ENCODE measurements around the gene DCAF5. TPM values are rescaled to one million over a fixed set of nuclear protein-coding genes. Genes with fewer than 3 reads are reported as not detected.

Gene DCAF5
- total and polyA plus RNA-seq, 12 donors, result 14.1 to 63.1 (median 57.4) TPM

GRCh38 chr14:69047255-69047654, 105.7 kb downstream of the DCAF5 start:
- Histone ChIP-seq H3K9me3 (no peaks in the 10 kb centered on the region), H3K4me1 (peaks cover 54 to 100% (median 96%) of the 10 kb centered on the region in 9 donors), H3K4me3 (no peak overlapping the region), H3K27ac (peak overlapping the region in 9 of 10 donors; percentile 58 to 94 (median 81)), H3K36me3 (no peaks in the 10 kb centered on the region), H3K27me3 (no peaks in the 10 kb centered on the region)
- WGBS, 2 donors, result 92 to 95% methylated on average over 1 of the region's 1 CpG
- no peak for TF ChIP-seq CTCF (IDR thresholded peaks at IDR 0.05)
- ATAC-seq (no peak), DNase-seq (no peak)
- intact Hi-C loops (cut with DNase I), result loop anchor here in 2 of 10 donors (5.0 kb wide), 1 partner anchor 70 kb away; the partner anchor contains the start of gene ACTN1 (in 2 of the 2)

GRCh38 chr14:69046476-69046860, 106.5 kb downstream of the DCAF5 start:
- H3K9me3 ChIP-seq, result no peaks in the 10 kb centered on the region
- no peaks in the 10 kb centered on the region for H3K36me3 ChIP-seq
- no peak overlapping the region for H3K4me3 ChIP-seq
- peaks cover 47 to 100% (median 88%) of the 10 kb centered on the region in 9 donors for H3K4me1 ChIP-seq
- H3K27me3 ChIP-seq, result no peaks in the 10 kb centered on the region
- peak overlapping the region; percentile 60 to 94 (median 82) for H3K27ac ChIP-seq
- no peak for TF ChIP-seq CTCF (IDR thresholded peaks at IDR 0.05)
- ATAC-seq, result peak; percentile 11 to 63 (median 41)
- whole genome bisulfite sequencing, 2 donors, result 23 to 26% methylated on average over 7 of the region's 7 CpGs
- peak; percentile 20 to 84 for DNase-seq
- intact Hi-C loops (cut with DNase I), result loop anchor here in 2 of 10 donors (5.0 kb wide), 1 partner anchor 69 kb away; the partner anchor contains the start of gene ACTN1 (in 2 of the 2)

GRCh38 chr14:69045857-69046475, 107.0 kb downstream of the DCAF5 start:
- Histone ChIP-seq H3K36me3 (no peaks in the 10 kb centered on the region), H3K9me3 (no peaks in the 10 kb centered on the region), H3K27ac (peak overlapping the region; percentile 60 to 94 (median 82)), H3K4me1 (peaks cover 47 to 100% (median 83%) of the 10 kb centered on the region in 9 donors), H3K4me3 (no peak overlapping the region), H3K27me3 (no peaks in the 10 kb centered on the region)
- ATAC-seq (peak in 7 of 8 donors; percentile 8 to 43 (median 19)), DNase-seq (peak; percentile 19 to 37)
- TF ChIP-seq CTCF (IDR thresholded peaks at IDR 0.05), result no peak
- 38 to 48% methylated on average over 7 of the region's 7 CpGs for WGBS, 2 donors
- intact Hi-C loops (cut with DNase I), result loop anchor here in 2 of 10 donors (5.0 kb wide), 1 partner anchor 69 kb away; the partner anchor contains the start of gene ACTN1 (in 2 of the 2)

- peak overlapping the region in 9 of 10 donors; percentile 73 to 94 (median 82) for H3K27ac ChIP-seq
- H3K4me3 ChIP-seq, result no peak overlapping the region
- ATAC-seq (peak; percentile 22 to 51 (median 41)), DNase-seq (peak; percentile 35 to 61)
- no peaks in the 10 kb centered on the region for H3K9me3 ChIP-seq
- H3K4me1 ChIP-seq, result peaks cover 42 to 100% (median 74%) of the 10 kb centered on the region in 9 donors
- no peaks in the 10 kb centered on the region for H3K27me3 ChIP-seq
- no peaks in the 10 kb centered on the region for H3K36me3 ChIP-seq
- WGBS, 2 donors, result 33 to 37% methylated on average over 6 of the region's 6 CpGs
- no peak for TF ChIP-seq CTCF (IDR thresholded peaks at IDR 0.05)
- intact Hi-C loops (cut with DNase I), result loop anchor here in 2 of 10 donors (5.0 kb wide), 1 partner anchor 68 kb away; the partner anchor contains the start of gene ACTN1 (in 2 of the 2)
Observed at GRCh38 chr14:69044965-69045555, 107.9 kb downstream of the DCAF5 start.
